Adrenal gland (tissue), 12 donors: ENCODE results near the gene FOXJ1. TPM values are rescaled to one million over a fixed set of nuclear protein-coding genes. Genes with fewer than 3 reads are reported as not detected.

Experiments
- DNase-seq, 7 donors: peaks; one replicate each; pipeline ENCODE4 v3.0.0-alpha.2; 2019 to 2020
- H3K27ac ChIP-seq, 5 donors: fragments of 200-600 bp; sonication (generic) in 4 of 5; 1 replicate in 3 of 5; 2 replicates in 2 of 5; pipeline versions ENCODE4 v1.5.1 to v1.8.0; 2016 to 2020; ENCODE audit warnings: mild to moderate bottlenecking in 1 of 5
- H3K27me3 ChIP-seq: fragments of 200-600 bp; 2 replicates; pipeline ENCODE4 v1.8.0; 2021
- H3K36me3 ChIP-seq, 2 donors: fragments of 200-600 bp; replicated peaks in 1 of 2; 1 replicate in 1 of 2; 2 replicates in 1 of 2; pipeline versions ENCODE4 v1.5.1 to v1.8.0; 2018 to 2022
- H3K4me1 ChIP-seq, 2 donors: fragments of 200-600 bp; replicated peaks in 1 of 2; 1 replicate in 1 of 2; 2 replicates in 1 of 2; pipeline versions ENCODE4 v1.5.1 to v1.8.0; 2018 to 2021
- H3K4me3 ChIP-seq, 4 donors: fragments of 200-600 bp; sonication (generic) in 3 of 4; one replicate each; pipeline ENCODE4 v1.5.1; 2016 to 2018
- H3K9me3 ChIP-seq, 3 donors: fragments of 200-600 bp; sonication (generic) in 1 of 3; replicated peaks in 1 of 3; 1 replicate in 2 of 3; 2 replicates in 1 of 3; pipeline versions ENCODE4 v1.5.1 to v1.8.0; 2016 to 2021
- POLR2A ChIP-seq, 2 donors: fragments of 450-650 bp; IDR thresholded peaks; one replicate each; pipeline ENCODE4 v1.6.1; 2017; ENCODE audit warnings: antibody characterized with exemption in 2 of 2, mild to moderate bottlenecking in 2 of 2, moderate library complexity in 1 of 2
- WGBS, 4 donors: extraction: QIAGEN DNeasy Blood & Tissue Kit in 2 of 4; methylation state at CpG; one replicate each; pipeline versions ENCODE4 v1.1.5 to v1.1.7; 2013 to 2017; 5-methylcytosine and 5-hydroxymethylcytosine counted together
- intact Hi-C, 2 donors: fragments of 100-400 bp; cut with DNase I; formaldehyde crosslinking; loops; one replicate each; pipeline versions ENCODE4 v1.14.1 to v1.15.0; 2022 to 2023
- polyA plus RNA-seq, 3 donors: library from polyadenylated mRNA; stranded (reverse); fragments of 200-250 nt in 2 of 3; fragments of 350-450 nt in 1 of 3; fragmentation: Illumina TruSeq in 1 of 3; extraction: RNeasy Lipid Tissue Mini Kit (QIAGEN cat#74804) in 1 of 3; gene quantifications; one replicate each; pipeline ENCODE4 v1.2.3, GENCODE V29; 2013 to 2014
- total RNA-seq, 9 donors: library from RNA; depleted of rRNA in 4 of 9; stranded (reverse); fragments of >200 nt in 4 of 9; fragments of 120-200 nt in 1 of 9; fragmentation: NEBNext Ultra II Directional in 1 of 9; extraction: Animal tissue kit (Norgen Biotek cat#: 25700) in 1 of 9; gene quantifications; one replicate each; pipeline versions ENCODE4 v1.1.0 to v1.2.4, GENCODE V29; 2013 to 2023
- TF ChIP-seq, protein P1 (sequence below), 6 experiments: fragments of 450-650 bp in 4 of 6; fragments of 200-600 bp in 2 of 6; sonication (generic) in 1 of 6; IDR thresholded peaks; 1 replicate in 5 of 6; 2 replicates in 1 of 6; pipeline versions ENCODE4 v1.5.1 to v1.8.0; 2016 to 2021; ENCODE audit warnings: antibody characterized with exemption in 6 of 6, mild to moderate bottlenecking in 2 of 6, moderate library complexity in 1 of 6
- donor health status: healthy with polysubstance abuse.
- donor health status: Bipolar disorder and iron deficiency.
- donor health status: DM: yes; HTN: yes; CAD: no.
- donor health status: DM: no; HTN: no; CAD: no.
- donor health status: DM: no; HTN: no; CAD: no.
- donor health status: DM: yes; HTN: yes; CAD: no.

The FOXJ1 gene
- total and polyA plus RNA-seq, 12 donors: 0.06 to 0.18 (median 0.07) TPM; not detected in 9

DNA sequence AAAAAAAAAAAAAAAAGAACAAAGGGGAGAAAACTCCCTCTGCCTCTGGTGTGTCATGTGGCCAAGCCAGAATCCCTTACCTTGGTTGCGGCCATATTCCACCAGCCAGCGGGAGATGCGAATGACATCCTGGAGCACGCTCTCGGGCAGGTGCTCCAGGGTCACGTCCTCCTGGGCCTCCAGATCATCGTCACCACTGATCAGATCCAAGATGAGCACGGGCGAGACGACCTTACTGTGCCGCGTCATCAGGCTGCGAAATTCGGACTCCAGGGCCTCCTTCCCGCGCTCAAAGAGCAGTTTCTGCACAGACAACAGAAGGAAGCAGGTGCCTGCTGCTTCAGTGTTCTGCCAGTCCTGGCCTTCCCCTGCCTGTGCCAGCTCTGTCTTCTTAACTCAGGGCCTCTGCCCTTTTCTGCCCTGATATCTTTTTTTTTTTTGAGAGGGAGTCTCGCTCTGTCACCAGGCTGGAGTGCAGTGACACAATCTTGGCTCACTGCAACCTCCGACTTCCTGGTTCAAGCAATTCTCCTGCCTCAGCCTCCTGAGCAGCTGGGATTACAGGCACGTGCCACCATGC lies 43.2 kb downstream of the FOXJ1 start:
- TF ChIP-seq, protein P1, sequence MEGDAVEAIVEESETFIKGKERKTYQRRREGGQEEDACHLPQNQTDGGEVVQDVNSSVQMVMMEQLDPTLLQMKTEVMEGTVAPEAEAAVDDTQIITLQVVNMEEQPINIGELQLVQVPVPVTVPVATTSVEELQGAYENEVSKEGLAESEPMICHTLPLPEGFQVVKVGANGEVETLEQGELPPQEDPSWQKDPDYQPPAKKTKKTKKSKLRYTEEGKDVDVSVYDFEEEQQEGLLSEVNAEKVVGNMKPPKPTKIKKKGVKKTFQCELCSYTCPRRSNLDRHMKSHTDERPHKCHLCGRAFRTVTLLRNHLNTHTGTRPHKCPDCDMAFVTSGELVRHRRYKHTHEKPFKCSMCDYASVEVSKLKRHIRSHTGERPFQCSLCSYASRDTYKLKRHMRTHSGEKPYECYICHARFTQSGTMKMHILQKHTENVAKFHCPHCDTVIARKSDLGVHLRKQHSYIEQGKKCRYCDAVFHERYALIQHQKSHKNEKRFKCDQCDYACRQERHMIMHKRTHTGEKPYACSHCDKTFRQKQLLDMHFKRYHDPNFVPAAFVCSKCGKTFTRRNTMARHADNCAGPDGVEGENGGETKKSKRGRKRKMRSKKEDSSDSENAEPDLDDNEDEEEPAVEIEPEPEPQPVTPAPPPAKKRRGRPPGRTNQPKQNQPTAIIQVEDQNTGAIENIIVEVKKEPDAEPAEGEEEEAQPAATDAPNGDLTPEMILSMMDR (IDR thresholded peaks at IDR 0.05): no peak
- TF ChIP-seq POLR2A (IDR thresholded peaks at IDR 0.05): no peak
- Histone ChIP-seq H3K27ac (no peak overlapping the region), H3K9me3 (no peaks in the 10 kb centered on the region), H3K27me3 (no peaks in the 10 kb centered on the region), H3K4me1 (peaks cover 4 to 7% of the 10 kb centered on the region in 2 donors), H3K36me3 (peaks cover 0 to 88% of the 10 kb centered on the region in 2 donors), H3K4me3 (no peak overlapping the region)
- no peak for DNase-seq
- intact Hi-C loops: no loop called here
- 85 to 94% (median 92%) methylated on average over 13 to 19 of the region's 19 CpGs for WGBS, 4 donors

DNA sequence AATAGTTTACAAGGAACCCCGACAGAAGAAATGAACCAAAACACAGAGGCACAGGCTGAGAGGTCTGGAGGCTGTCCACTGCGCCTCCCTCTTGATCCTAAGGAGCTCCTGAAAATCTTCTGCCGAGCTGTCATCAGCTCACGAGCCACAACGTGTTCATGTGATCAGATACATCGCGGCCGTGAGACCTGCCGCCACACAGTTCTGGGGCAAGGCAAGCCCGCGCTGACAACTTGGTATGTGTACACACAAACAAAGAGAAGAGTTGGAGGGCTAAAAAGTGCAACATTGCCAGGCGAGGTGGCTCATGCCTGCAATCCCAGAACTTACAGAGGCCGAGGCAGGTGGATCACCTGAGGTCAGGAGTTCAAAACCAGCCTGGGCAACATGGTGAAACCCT lies 45.1 kb downstream of the FOXJ1 start:
- intact Hi-C loops: no loop called here
- no peak for DNase-seq
- no peak for TF ChIP-seq POLR2A (IDR thresholded peaks at IDR 0.05)
- TF ChIP-seq, protein P1 (IDR thresholded peaks at IDR 0.05): no peak
- Histone ChIP-seq H3K4me3 (no peak overlapping the region), H3K36me3 (peaks cover 0 to 91% of the 10 kb centered on the region in 2 donors), H3K27me3 (no peaks in the 10 kb centered on the region), H3K9me3 (no peaks in the 10 kb centered on the region), H3K27ac (no peak overlapping the region), H3K4me1 (no peaks in the 10 kb centered on the region)
- 87 to 94% (median 93%) methylated on average over 9 to 13 of the region's 13 CpGs for WGBS, 4 donors

DNA sequence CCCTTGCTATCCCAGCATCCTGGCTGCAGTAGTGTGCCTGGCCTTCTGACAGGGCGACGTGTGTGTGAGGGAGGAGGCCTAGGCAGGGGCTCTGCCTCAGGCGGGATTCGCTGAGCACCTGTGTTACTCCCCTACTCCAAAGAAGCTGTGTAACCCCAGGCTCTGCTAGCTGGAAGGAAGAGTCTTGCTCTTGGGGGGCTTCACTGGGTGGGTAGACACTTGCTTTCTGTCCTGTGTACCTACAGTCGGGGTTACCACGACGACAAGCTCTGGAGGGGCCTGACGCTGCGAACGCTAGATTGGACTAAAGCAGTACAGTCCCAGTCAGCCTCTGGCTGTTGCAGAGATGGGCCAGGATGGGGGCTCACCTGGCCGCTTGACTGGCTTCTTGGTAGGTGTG lies 47.0 kb downstream of the FOXJ1 start:
- no peak for DNase-seq
- TF ChIP-seq, protein P1 (IDR thresholded peaks at IDR 0.05): no peak
- no peak for TF ChIP-seq POLR2A (IDR thresholded peaks at IDR 0.05)
- no peaks in the 10 kb centered on the region for H3K9me3 ChIP-seq
- H3K27me3 ChIP-seq: no peaks in the 10 kb centered on the region
- no peak overlapping the region for H3K4me3 ChIP-seq
- intact Hi-C loops: no loop called here
- H3K36me3 ChIP-seq: peaks cover 0 to 91% of the 10 kb centered on the region in 2 donors
- H3K27ac ChIP-seq: no peak overlapping the region
- 84 to 91% (median 87%) methylated on average over 2 to 11 of the region's 11 CpGs for WGBS, 4 donors
- H3K4me1 ChIP-seq: no peaks in the 10 kb centered on the region

DNA sequence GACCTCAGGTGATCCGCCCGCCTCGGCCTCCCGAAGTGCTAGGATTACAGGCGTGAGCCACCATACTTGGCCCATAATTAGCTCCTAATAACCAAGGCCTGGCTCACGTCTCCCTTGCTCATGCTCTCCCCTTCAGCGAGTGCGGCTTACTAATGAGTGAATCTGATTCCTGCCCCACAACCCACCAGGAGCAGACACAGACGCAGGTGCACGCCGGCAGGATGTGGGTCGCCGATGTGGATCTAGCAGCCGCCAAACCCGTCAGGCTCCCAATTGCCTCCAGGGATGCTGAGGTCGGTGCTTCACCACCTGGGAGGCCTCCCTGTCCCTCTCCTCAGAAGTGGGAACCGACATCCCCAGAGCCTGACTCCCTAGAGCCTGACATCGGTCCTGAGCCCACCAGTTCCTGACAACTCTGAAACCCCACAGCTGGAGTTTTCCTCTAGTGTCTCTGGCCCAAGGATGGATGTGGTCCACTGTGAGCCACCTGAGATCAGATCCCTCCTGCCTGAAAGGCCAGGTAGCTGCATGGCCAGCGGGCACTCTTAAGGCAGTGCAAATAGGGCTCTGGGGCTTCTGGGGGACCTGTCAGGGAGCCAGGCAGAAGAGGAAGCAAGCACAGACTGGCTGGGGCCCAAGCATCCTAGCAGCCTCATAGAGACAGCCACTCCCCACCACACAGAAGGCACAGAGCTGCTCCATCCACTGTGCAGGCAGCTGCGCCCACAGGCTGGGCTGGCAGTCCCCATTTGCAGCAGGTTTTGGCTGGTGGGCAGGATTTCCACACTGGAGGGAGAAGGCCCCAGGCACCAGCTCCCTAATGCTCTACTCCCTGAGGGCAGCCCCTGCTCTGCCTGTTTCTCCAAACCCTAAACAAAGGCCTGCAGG lies 48.3 kb downstream of the FOXJ1 start:
- H3K36me3 ChIP-seq: peaks cover 0 to 95% of the 10 kb centered on the region in 2 donors

More for the DNA sequence above, 48.3 kb downstream of the FOXJ1 start:
- DNase-seq: no peak
- Histone ChIP-seq H3K27ac (no peak overlapping the region), H3K9me3 (no peaks in the 10 kb centered on the region), H3K4me1 (no peaks in the 10 kb centered on the region), H3K4me3 (no peak overlapping the region), H3K27me3 (no peaks in the 10 kb centered on the region)
- no peak for TF ChIP-seq POLR2A (IDR thresholded peaks at IDR 0.05)
- TF ChIP-seq, protein P1 (IDR thresholded peaks at IDR 0.05): no peak
- 91 to 95% (median 93%) methylated on average over 8 to 20 of the region's 20 CpGs for WGBS, 4 donors
- intact Hi-C loops: no loop called here
